Type B pancreatic cell (in vitro differentiated cells): ENCODE data around the gene CA5B. TPM values are rescaled to one million over a fixed set of nuclear protein-coding genes. Genes with fewer than 3 reads are reported as not detected.
A peak's percentile ranks its signal among the peaks of the same experiment; 100 is the strongest.

Experiments used
- DNase-seq: peaks from one replicate; pipeline ENCODE4 v3.0.0; 2021; ENCODE audit warnings: mixed read lengths; ENCODE audit not compliant: unreplicated experiment; ENCODE audit errors: extremely low spot score
- H3K27ac Mint-ChIP-seq: 2 replicates; pipeline ENCODE4 v1.8.0; 2021; ENCODE audit warnings: mild to moderate bottlenecking, mixed read lengths
- H3K27me3 Mint-ChIP-seq: 2 replicates; pipeline ENCODE4 v1.8.0; 2021; ENCODE audit warnings: mixed read lengths
- H3K36me3 Mint-ChIP-seq: 2 replicates; pipeline ENCODE4 v1.8.0; 2021; ENCODE audit warnings: mixed read lengths
- H3K4me1 Mint-ChIP-seq: one replicate; pipeline ENCODE4 v1.8.0; 2021; ENCODE audit warnings: mixed read lengths; ENCODE audit not compliant: unreplicated experiment
- H3K4me3 Mint-ChIP-seq: 2 replicates; pipeline ENCODE4 v1.8.0; 2021; ENCODE audit warnings: mild to moderate bottlenecking, mixed read lengths
- H3K9me3 Mint-ChIP-seq: 2 replicates; pipeline ENCODE4 v1.8.0; 2021; ENCODE audit warnings: mixed read lengths
- CTCF ChIP-seq: fragments of 200-600 bp; sonication (generic); conservative IDR thresholded peaks from 2 replicates; pipeline ENCODE4 v1.5.0; 2021; ENCODE audit warnings: antibody characterized with exemption, mild to moderate bottlenecking
- total RNA-seq: library from RNA; stranded (reverse); gene quantifications from 2 replicates; pipeline ENCODE4 v1.2.1, GENCODE V29; 2021; ENCODE audit warnings: low replicate concordance

Gene CA5B
- total RNA-seq, 1 donor from 2014 or later, result 16.7 TPM

DNA sequence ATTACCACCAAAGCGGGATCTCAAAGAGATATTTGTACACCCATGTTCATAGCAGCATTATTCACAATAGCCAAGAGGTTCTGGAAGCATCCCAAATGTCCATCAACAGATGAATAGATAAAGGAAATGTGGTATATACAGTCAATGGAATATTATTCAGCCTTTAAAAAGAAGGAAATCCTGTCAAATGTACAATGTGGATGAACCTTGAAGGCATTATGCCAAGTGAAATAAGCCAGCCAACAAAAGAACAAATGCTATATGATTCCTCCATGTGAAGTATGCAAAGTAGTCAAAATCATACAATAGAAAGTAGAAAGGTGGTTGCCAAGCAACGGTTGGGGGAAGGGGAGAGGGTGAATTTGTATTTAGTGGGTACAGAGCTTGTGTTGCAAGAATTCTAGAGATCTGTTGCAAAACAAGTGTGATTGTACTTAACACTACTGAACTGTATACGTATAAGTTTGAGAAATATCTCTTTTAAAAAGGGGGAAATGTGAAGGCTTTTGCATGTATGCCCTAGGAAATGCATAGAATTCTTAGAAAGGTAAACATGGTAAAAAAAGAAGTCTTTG lies 47.2 kb downstream of the CA5B start:
- TF ChIP-seq CTCF, result no peak
- no peaks in the 10 kb centered on the region for H3K4me1 Mint-ChIP-seq

DNA sequence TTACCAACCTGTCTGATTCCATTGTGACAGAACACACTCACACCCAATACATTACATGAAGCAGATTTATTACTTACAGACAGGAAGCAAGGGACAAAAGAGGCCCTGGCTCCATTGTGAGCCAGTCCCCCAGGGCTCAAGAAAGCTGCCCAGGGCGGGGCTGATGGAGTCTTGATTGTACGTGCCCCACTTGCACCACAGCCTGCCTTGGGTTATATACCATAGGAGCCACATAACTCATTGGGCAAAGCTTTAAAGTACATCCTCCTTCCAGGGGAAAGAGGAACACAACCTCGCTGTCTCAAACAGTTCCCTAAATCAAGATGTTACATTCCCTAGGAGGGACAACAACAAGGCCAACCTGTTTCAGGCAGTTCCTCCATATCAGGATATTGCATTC lies 48.8 kb downstream of the CA5B start:
- Mint-ChIP-seq H3K4me1 (no peaks in the 10 kb centered on the region), H3K27me3 (no peaks in the 10 kb centered on the region), H3K36me3 (peaks cover 11% of the 10 kb centered on the region), H3K4me3 (no peak overlapping the region), H3K27ac (no peak overlapping the region), H3K9me3 (no peaks in the 10 kb centered on the region)
- no peak for DNase-seq
- TF ChIP-seq CTCF, result no peak

More for the DNA sequence above, 47.2 kb downstream of the CA5B start:
- no peaks in the 10 kb centered on the region for H3K9me3 Mint-ChIP-seq
- no peaks in the 10 kb centered on the region for H3K27me3 Mint-ChIP-seq
- no peak overlapping the region for H3K4me3 Mint-ChIP-seq
- peaks cover 15% of the 10 kb centered on the region for H3K36me3 Mint-ChIP-seq
- no peak overlapping the region for H3K27ac Mint-ChIP-seq
- no peak for DNase-seq

DNA sequence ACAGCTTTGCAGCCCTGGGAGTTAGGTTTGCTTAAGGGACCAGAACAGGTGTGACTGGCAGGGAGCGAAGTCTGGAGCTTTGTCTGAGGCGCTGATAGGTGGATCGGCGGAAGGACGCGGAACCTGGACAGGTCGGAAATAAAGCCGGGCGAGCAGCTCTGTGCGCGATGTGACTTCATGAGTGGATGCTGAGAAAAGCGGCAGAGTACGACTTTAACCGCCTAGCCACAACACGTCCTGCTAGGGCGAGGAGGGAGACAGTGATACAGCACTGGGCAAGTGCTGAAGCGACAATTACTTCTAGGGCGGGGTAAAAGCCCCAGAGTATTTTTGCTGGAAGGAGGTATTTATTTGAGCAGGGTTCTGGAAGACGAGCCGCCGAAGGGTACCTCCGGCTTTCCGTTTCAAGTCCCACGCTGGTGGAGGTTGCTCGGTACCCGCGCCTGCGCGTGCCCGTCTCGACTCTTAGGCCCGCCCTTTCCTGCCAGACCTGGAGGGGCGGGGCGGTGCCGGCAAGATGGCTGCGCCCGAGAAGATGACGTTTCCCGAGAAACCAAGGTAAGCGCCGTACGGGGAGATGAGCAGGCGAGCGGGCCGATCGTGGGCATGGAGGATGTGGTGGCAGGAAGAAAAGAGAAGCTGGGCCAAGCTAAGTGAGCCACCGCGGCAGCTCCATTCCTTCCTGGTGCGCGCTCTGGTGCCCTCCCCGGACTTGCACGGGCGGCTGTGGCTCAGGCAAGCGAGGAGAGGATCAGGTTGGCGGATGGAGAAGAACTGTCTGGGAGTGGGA lies 52.1 kb downstream of the CA5B start, which contains the start of gene ZRSR2:
ZRSR2 (plus strand) TSS at position 506 of the 790 bp plus-strand sequence; CDS start at position 518, 12 bp downstream.
- TF ChIP-seq CTCF, result no peak
- DNase-seq, result peak; percentile 90
- H3K4me1 Mint-ChIP-seq, result no peaks in the 10 kb centered on the region
- H3K9me3 Mint-ChIP-seq, result no peaks in the 10 kb centered on the region
- H3K4me3 Mint-ChIP-seq, result no peak within 1 kb of the TSS
- H3K27ac Mint-ChIP-seq, result no peak within 1 kb of the TSS
- H3K36me3 Mint-ChIP-seq, result peaks cover 6% of the 10 kb centered on the region
- no peaks in the 10 kb centered on the region for H3K27me3 Mint-ChIP-seq

GRCh38 chrX:15790769-15791290 lies 52.8 kb downstream of the CA5B start:
- Mint-ChIP-seq H3K36me3 (peaks cover 3% of the 10 kb centered on the region), H3K27me3 (no peaks in the 10 kb centered on the region), H3K4me3 (no peak overlapping the region), H3K9me3 (no peaks in the 10 kb centered on the region), H3K4me1 (peaks cover under 1% of the 10 kb centered on the region), H3K27ac (no peak overlapping the region)
- DNase-seq, result no peak
- no peak for TF ChIP-seq CTCF

GRCh38 chrX:15797707-15798106 lies 59.6 kb downstream of the CA5B start:
- Mint-ChIP-seq H3K36me3 (peaks cover 14% of the 10 kb centered on the region), H3K27ac (no peak overlapping the region), H3K4me3 (no peak overlapping the region), H3K9me3 (no peaks in the 10 kb centered on the region), H3K4me1 (peaks cover 4% of the 10 kb centered on the region), H3K27me3 (no peaks in the 10 kb centered on the region)
- no peak for DNase-seq
- TF ChIP-seq CTCF, result no peak
